GM10266 (cell line): ENCODE results near the gene TTK.

Source experiments
- DNase-seq: peaks from one replicate; pipeline ENCODE4 v3.0.0; 2012; ENCODE audit errors: extremely low spot score
- TF ChIP-seq, protein P1 (sequence below): IDR thresholded peaks from 2 replicates; pipeline ENCODE4 v1.5.1; 2012; ENCODE audit warnings: mild to moderate bottlenecking, low read depth; ENCODE audit not compliant: control insufficient read depth, insufficient read depth; ENCODE audit errors: missing control alignments

Gene TTK

DNA sequence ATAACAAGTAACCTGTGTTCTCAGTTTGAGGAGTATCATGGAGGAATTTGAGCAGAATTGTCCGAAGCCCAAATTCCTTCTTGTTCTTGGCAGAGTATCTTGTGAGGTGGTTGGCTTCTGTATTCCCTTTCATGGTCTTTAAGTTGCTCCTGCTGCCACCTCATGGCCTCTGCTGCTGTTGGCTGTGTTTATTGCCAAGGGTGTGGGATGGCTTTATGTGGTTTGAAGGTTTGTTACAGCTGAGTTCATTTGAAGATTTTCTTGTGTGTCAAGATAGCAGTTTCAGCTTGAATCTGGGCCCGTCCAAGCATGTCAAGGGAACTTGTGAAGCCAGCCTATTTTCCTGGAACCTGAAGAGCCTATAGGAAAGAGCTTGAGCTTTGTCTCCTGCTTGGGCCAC, 20.2 kb upstream of the TTK start:
- DNase-seq: no peak
- TF ChIP-seq, protein P1, sequence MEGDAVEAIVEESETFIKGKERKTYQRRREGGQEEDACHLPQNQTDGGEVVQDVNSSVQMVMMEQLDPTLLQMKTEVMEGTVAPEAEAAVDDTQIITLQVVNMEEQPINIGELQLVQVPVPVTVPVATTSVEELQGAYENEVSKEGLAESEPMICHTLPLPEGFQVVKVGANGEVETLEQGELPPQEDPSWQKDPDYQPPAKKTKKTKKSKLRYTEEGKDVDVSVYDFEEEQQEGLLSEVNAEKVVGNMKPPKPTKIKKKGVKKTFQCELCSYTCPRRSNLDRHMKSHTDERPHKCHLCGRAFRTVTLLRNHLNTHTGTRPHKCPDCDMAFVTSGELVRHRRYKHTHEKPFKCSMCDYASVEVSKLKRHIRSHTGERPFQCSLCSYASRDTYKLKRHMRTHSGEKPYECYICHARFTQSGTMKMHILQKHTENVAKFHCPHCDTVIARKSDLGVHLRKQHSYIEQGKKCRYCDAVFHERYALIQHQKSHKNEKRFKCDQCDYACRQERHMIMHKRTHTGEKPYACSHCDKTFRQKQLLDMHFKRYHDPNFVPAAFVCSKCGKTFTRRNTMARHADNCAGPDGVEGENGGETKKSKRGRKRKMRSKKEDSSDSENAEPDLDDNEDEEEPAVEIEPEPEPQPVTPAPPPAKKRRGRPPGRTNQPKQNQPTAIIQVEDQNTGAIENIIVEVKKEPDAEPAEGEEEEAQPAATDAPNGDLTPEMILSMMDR: no peak

DNA sequence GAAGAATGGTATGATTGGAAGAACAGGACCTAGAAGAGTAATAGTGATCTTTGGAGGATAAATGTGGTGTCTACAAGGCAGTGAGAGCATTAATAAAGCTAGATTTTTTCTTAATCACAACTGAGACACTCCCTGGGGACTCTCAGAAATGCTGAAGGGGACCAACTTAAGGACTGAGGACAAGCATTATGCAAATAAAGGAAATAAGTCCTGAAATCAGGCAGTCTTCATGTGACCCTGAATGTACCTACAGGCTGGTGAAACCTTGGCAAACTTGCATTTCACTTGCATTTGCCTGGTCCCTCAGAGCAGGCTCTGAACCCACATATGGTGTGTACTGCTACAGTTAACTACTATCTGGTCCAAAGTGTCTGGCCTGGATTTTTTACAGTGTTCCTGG, 19.3 kb upstream of the TTK start:
- TF ChIP-seq, protein P1: no peak
- DNase-seq: no peak

DNA sequence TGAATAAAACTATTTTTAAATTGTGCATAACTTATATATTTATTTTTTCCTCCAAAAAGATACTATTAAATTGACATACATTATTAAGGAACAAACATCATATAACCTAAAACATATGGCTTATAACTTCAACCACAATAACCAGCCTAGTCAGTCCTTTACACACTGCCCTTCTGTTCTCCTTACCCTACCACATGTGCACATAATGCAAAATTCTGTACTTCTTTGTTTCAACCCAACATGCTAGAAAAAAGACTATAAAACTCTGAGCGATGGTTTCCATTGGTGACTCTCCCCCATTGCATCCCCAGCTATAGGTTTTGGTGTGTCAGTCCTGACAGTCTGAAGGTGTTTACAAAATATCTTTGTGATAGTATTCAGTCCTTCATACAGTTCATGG, 14.8 kb upstream of the TTK start:
- no peak for DNase-seq
- TF ChIP-seq, protein P1: no peak

DNA sequence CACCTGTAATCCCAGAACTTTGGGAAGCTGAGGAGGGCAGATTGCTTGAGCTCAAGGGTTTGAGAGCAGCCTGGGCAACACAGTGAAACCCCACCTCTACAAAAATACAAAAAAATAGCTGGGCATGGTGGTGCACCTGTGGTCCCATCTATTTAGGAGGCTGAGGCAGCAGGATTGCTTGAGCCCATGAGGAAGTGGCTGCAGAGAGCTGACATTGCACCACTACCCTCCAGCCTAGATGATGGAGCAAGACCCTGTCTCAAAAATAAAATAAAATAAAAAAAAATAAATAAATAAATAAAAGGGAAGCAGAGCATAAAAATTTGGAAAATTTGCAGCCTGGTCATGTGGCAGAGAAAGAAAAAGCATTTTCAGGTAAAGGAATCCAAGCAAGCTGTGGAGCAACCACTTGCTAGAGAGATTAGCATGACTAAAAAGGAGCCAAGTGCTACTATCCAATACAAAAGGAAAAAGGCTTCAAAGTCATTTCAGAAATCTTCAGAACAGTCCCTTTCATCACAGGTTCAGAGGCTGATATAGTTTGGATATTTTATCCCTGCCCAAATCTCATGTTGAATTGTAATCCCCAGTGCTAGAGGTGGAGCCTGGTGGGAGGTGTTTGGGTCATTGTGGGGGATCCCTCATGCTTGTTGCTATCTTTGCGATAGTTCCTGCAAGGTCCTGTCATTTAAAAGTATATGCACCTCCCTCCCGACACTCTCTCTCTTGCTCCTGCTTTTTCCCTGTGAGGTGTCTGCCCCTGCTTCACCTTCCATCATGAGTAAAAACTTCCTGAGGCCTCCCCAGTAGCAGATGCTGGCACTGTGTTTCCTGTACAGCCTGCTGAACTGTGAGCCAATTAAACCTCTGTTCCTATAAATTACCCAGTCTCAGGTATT, 11.2 kb upstream of the TTK start:
- no peak for DNase-seq
- TF ChIP-seq, protein P1: no peak

DNA sequence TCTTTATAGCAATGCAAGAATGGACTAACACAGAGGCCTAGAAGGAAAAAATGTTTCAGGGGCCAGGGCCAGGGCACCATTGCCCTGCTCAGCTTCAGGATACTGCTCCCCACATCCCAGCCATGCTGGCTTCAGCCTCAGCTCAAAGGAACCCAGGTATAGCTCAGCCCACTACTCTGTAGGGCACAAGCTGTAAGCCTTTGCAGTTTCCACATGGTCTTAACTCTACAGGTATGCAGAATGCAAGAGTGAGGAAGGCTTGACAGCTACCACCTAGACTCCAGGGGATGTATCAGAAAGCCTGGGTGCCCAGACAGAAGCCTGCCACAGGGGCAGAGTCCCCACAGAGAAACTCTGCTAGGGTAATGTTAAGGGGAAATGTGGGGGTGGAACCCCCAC, 10.5 kb upstream of the TTK start:
- no peak for DNase-seq
- TF ChIP-seq, protein P1: no peak

DNA sequence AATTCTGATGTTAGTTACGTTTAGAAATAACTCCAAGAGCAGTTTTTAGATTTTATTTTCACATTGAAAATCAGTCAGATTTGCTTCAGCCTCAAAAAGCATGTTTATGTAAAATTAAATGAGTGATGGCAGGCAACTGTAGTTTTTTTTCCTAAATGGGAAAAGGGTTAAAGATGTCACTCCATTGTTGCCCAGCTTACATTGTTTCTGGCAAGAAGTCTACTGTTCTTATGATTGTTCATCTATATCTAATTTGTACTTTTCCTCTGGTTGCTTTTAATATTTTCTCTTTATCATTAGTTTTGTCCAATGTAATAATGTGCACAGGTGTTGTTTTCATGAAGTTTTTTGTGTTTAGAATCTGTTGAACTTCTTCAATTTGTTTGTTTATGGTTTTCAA, 6.7 kb upstream of the TTK start:
- DNase-seq: no peak
- TF ChIP-seq, protein P1: no peak

DNA sequence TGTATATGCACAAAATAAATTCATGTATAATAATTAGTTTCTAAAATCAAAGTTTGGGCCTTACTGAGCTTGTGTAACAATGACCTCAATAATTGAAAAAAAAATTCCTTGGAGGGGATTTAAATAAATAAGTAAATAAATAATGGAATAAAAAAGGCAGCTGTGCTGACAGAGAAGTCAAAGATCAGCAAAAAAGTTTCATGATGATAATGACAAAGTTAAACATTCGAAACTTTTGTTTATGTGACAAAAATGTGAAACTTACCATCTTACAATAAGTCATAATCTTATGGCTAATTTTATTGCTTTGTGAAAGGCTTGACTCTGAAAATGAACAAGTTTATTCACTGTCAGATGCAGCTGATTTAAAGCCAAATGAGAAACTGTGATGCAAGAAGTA, 3.1 kb upstream of the TTK start:
- TF ChIP-seq, protein P1: no peak
- no peak for DNase-seq
